Sciatic nerve (tissue), 2 donors: ENCODE measurements around the gene PLLP. TPM values are rescaled to one million over a fixed set of nuclear protein-coding genes. Genes with fewer than 3 reads are reported as not detected.
A peak's percentile ranks its signal among the peaks of the same experiment; 100 is the strongest.

Source experiments
- ATAC-seq: fragments of 200-7000 bp; cut with Tn5 transposase; one replicate; pipeline ENCODE4 v1.9.1; 2020; ENCODE audit warnings: mild to moderate bottlenecking, moderate library complexity
- DNase-seq: peaks from one replicate; pipeline ENCODE4 v3.0.0-alpha.2; 2020; ENCODE audit warnings: low spot score
- intact Hi-C: fragments of 100-400 bp; cut with DNase I; formaldehyde crosslinking; loops from one replicate; pipeline ENCODE4 v1.14.2; 2022
- total RNA-seq: library from RNA; stranded (reverse); fragmentation: NEBNext Ultra II Directional; extraction: Animal tissue kit (Norgen Biotek cat#: 25700); gene quantifications from one replicate; pipeline ENCODE4 v1.2.1, GENCODE V29; 2021
- donor health status: DM: no; HTN: no; CAD: no.
- donor health status: DM: no; HTN: no; CAD: no.

The PLLP gene
- total RNA-seq, 1 donor from 2014 or later, result 121 TPM

DNA sequence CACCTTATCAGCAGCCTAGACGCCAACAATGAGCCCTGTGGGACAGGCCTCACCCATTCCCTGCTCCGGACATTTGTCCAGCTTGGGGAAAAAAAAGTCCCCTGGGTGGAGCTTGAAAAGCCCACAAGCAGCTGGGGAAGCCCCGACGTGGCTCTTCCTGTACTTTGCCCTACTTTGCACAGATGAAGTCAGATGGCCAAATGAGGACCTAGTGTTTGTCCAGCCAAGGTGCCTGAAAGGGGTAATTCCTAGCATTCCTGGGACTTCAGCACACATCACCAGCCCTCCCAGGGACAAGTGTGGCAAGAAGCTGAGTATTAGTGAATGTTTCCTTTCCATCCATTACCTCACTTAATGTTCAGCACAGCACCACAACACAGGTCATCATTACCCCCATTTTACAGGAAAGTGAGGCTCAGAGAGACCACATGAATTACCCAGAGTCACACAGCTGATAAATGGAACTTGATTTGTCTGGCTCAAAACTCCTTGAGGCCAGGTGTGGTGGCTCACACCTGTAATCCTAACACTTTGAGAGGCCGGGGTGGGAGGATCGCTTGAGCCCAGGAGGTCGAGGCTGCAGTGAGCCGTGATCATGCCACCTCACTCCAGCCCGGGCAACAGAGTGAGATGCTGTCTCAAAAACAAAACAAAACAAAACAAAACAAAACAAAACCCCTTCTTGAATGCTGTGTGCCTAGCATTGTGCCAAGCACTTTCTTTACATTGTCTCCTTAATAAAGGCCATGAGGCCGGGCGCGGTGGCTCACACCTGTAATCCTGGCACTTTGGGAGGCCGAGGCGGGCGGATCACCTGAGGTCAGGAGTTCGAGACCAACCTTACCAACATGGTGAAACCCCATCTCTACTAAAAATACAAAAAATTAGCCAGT is 19.9 kb upstream of the PLLP start:
- ATAC-seq (no peak), DNase-seq (peak; percentile 50)
- intact Hi-C loops, result loop anchor here (5.0 kb wide), 2 partner anchors 113 to 213 kb away; no protein-coding TSS in a partner anchor

- ATAC-seq, result no peak
- peak; percentile 38 for DNase-seq
These were observed 19.4 kb upstream of the PLLP start for GRCh38 chr16:57303910-57304168.

DNA sequence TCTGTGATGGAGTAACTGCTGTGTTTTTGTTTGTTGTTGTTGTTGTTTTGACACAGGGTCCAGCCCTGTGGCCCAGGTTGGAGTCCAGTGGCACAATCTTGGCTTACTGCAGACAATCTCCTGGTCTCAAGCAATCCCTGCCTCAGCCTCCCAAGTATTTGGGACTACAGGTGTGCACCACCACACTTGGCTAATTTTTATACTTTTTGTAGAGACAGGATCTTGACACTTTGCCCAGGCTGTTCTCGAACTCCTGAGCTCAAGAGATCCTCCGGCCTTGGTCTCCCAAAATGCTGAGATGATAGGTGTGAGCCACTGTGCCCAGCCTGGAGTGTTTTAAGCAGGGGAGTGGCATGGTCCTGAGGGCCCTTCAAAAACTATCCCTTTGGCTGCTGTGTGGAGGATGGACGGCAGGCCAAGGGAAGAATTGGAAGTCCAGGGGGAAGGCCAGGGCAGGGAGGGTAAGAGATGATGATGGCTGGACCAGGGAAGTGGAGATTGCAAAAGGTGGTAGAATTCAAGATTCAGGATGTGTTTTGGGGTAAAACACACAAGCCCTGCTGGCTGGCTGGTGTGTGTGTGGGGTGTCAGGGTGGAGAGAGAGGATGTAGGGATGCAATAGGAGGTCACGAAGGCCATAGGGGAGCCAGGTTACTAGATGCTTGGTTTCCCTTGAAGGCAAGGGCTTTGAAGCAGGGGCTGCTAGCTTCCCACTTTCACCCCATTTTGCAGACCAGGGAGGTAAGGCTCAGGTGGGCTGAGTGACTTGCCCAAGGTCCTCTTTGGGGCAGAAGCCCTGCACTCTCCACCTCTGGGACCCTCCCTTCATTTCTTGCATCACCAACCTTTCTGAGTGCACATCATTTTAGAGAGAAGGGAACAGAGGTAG is 18.8 kb upstream of the PLLP start:
- ATAC-seq, result no peak
- intact Hi-C loops, result loop anchor here (5.0 kb wide), 2 partner anchors 114 to 214 kb away; no protein-coding TSS in a partner anchor
- peak; percentile 38 for DNase-seq

More at GRCh38 chr16:57303910-57304168, 19.4 kb upstream of the PLLP start:
- intact Hi-C loops, result loop anchor here (5.0 kb wide), 2 partner anchors 113 to 213 kb away; no protein-coding TSS in a partner anchor

DNA sequence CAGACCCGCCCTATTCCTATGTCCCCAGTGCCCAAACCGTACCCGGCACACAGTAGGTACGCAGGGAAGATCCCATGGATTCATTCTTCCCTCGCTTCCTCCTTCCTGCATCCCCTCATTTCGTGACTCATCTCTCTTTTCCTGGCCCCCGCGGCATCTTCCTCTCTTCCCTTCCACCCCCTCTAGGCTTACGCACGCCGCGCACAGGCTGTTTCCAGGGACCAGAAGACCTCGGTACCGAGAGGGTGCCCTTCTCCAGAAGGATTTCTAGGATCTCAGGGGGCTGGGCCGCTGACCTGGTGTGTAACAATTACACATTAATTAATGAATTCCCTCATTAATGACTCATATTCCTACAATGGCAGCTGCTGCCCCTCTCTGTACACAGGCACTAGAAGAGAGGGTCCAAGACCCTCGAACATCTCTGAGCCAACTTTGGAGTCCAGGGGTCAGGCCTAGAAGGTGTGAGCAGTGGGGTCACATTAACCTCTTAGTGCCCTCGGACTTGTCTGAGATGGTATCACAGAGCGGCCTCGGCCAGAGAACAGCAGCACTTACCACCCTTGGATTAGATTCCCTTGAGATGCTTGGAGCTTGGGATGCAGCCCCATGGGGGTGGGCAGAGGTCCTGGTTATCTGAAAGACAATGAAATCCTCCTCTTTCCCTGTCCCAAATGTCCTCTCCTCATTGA is 16.8 kb upstream of the PLLP start:
- intact Hi-C loops, result loop anchor here (5.0 kb wide), 2 partner anchors 116 to 216 kb away; no protein-coding TSS in a partner anchor
- ATAC-seq, result no peak
- DNase-seq, result peak; percentile 73

GRCh38 chr16:57300387-57301125 is 16.1 kb upstream of the PLLP start:
- peak; percentile 95 for ATAC-seq
- peak; percentile 99 for DNase-seq
- intact Hi-C loops, result loop anchor here (5.0 kb wide), 2 partner anchors 117 to 217 kb away; no protein-coding TSS in a partner anchor

DNA sequence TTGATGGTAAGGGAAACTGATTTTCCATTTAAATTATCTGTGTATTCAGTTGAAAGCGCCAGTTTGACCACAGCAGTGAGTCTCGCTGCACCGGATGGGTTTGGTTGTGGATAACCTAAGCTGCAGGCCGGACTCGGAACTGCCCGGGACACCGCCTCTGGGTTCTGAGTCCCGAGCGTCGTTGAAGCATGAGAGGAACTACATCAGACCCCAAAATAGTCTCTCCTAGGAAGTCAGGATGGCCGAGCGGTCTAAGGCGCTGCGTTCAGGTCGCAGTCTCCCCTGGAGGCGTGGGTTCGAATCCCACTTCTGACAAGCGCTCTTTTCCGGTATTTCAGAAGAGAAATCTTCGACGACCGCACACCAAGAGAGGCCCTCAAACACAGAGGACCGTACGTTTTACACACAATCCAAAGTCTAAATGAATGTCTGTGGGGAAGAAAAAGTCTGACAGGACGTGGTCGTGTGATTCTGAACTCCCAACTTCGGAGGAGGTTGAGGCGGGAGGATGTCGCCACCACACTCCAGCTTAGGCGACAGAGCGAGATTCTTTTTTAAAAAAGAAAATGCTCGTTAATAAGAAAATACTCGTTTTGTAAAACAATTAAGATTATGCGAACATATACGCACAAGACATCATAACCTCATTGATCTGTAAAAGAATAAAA is 15.4 kb upstream of the PLLP start:
- peak; percentile 93 for DNase-seq
- intact Hi-C loops, result loop anchor here (5.0 kb wide), 2 partner anchors 117 to 217 kb away; no protein-coding TSS in a partner anchor
- peak; percentile 85 for ATAC-seq

DNA sequence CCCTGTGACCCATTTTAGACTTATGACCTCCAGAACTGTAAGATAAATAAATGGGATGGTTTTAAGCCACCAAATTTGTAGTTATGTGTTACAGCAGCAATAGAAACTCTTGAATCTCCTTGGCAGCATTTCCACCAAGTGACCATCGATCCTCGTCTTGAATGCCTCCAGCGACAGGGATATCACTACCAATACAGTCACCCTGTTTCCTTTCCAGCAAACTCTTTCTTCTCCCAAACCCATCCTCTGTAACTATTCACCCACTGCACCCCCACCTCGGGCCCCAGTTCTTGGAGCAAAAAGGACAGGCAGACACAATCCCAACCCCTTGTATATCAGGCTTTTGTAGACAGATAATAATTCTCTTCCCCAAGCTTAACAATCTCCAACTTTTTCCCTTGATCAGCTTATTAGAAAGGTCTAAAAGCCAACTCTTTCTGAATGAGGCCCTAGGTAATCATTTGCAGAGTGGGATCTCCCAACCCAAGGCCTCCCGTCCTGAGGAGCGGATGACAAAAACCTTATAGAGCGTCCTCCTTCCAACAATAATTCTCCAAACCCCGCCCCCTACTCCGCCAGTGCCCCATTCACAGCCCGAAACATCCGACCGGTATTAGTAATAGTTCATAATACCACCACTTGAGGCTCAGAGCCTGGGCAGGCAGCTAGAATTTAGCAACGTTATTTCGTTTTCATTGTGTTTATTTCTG is 14.7 kb upstream of the PLLP start:
- ATAC-seq (peak; percentile 49), DNase-seq (peak; percentile 77)
- intact Hi-C loops, result no loop called here

GRCh38 chr16:57297856-57298255 is 13.4 kb upstream of the PLLP start:
- DNase-seq (no peak), ATAC-seq (no peak)
- intact Hi-C loops, result no loop called here

- no peak for DNase-seq
- intact Hi-C loops, result no loop called here
- peak; percentile 70 for ATAC-seq
These were observed 5.2 kb upstream of the PLLP start for GRCh38 chr16:57289391-57290257.

GRCh38 chr16:57285379-57285778 is 907 bp upstream of the PLLP start:
- intact Hi-C loops, result no loop called here
- DNase-seq (no peak), ATAC-seq (no peak)

DNA sequence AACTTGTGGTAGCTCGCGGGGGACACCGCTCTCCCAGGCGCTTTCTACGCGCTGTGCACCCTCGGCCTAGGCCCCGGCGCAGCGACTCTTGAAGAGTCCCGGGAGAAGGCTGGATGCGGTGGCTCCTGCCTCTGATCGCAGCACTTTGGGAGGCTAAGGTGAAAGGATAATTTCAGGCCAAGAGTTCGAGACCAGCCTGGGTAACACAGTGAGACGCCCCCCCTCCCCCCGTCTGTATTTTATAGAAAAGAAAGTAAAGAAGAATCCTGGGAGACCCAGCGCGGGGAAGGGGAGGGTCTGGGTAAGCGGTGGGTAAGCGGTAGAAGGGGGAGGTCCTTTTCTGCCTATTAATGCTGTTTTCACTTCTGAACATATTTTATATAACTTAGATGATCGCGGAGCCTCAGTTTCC is 486 bp upstream of the PLLP start:
- intact Hi-C loops, result no loop called here
- ATAC-seq (no peak), DNase-seq (no peak)

DNA sequence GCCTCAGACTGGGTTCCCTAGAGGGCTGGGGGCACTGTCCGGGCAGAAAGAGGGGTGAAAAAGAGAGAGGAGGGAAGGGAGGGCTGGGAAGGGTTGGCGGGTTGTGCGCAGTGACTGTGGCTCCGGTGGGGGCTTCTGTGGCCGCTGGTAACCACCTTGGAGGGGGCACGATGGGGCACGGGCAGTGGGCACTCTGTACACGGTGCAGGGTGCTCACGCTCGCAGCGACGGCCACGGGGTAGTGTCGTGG is 588 bp downstream of the PLLP start:
- intact Hi-C loops, result no loop called here
- no peak for DNase-seq

DNA sequence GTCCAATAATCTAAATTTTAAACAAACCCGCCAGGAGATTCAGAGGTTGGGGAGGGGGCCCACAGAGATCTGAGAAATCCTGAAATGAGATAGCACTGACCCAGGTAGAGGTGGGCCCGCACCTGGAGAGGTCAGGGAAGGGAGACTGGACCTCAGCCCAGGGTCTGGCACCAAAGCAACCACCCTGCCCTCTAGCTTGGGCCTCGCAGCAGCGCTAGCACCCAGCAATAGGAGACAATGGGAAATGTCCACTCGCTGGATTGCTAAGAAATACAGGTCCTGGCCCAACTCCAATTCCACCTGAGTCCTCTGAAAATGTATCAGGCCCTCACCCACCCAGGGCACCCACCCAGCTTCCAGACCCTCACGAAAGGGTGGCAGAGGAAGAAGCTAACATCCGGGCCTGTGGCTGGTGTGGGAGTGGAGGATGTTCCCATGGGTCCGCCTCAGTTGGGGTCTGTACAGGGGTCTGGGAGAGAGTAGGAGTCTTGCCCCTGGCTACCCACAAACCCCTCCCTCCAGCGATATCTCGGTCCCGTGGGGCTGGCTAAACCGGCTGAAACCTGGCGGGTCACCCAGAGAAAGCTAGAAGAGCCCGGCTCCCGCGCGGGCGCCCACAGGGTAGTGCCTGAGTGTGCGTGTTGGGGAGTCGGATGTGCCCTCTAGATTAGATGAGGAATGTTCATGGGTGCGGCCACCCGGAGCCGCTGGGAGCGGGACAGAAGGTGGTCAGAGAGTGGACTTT is 1.1 kb downstream of the PLLP start:
- intact Hi-C loops, result no loop called here
- ATAC-seq (peak; percentile 47), DNase-seq (no peak)

More for the DNA sequence above, 588 bp downstream of the PLLP start:
- peak; percentile 37 for ATAC-seq

DNA sequence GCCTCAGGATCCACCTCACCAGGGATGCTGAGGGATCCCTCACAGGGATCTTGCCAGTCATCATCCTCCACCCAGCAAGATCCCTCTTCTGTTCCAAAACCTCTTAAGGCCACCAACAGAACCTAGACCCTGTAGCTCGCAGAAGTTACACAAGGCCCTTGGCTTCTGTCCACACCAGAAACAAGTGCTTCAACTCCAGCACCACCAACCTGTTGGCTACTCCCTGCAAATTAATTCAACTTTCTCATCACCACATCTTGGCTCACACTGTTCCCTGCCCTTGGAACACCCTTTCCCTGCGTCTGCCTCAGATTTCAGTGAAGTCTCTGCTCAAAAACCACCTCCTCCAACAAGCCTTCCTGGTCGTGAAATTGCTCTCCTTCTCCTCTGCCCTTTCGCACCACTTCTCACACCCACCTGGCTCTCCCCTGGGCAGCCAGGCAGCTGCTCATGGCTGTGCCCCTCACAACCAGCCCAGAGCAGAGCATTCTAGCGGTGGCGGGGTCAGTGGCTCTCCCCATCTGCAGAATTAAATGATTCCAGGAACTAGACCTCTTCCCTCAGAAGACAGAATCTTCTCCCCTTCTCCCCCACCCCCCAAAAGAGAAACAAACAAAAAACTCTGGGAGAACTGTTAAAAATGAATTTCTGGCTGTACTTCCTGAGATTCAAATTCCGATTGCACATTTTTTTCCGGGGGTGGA is 1.8 kb downstream of the PLLP start:
- DNase-seq (no peak), ATAC-seq (no peak)
- intact Hi-C loops, result no loop called here

DNA sequence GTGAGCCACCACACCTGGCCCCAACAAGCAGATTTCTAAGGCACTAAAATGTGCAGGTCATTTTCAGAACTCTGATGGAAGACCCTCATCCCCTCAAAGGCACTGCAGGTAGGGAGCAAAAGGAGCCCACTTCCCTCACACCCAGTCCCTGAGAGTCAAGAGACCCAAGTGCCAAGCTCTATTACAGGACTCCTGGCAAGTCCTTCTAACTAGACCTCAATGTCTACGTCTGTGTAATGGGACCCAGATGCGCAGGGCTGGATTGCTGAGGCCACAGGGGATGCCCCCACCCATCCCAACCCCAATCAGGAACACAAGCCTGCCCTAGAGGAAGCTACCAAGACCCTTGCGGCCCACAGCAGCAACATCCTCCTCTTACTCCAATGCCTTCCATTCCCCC is 2.7 kb downstream of the PLLP start:
- no peak for ATAC-seq
- intact Hi-C loops, result no loop called here
- DNase-seq, result no peak
